DND-41 (cell line): ENCODE data around the gene MBD3L2.

Source experiments
- EZH2 ChIP-seq: IDR thresholded peaks from 3 replicates; pipeline ENCODE4 v1.6.1; 2012; ENCODE audit warnings: borderline replicate concordance, low read depth, mild to moderate bottlenecking, moderate library complexity, low read length, inconsistent platforms; ENCODE audit not compliant: severe bottlenecking
- TF ChIP-seq, protein P1 (sequence below): IDR thresholded peaks from 2 replicates; pipeline ENCODE4 v1.5.1; 2012; ENCODE audit warnings: borderline replicate concordance, low read length, moderate library complexity, mild to moderate bottlenecking; ENCODE audit not compliant: poor library complexity, severe bottlenecking; ENCODE audit errors: extremely low read depth

DNA sequence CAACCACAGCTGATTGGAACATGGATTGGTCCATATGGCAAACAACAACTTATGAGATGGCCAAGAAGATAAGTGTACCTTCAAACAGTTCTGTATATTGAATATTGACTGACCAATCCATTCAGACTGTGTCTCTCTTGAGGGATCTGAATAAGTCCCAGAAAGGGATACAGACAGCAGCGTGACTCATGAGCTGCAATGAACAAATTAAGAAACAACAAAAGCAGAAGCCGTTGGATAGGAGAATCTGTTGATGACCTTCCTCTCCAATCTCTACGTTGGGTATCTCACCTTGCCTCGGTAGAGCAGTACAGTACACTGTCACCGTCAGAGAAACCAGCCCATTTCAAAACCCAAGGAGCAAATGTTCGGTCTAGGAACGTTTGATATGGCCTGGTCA lies 49.2 kb upstream of the MBD3L2 start:
- TF ChIP-seq, protein P1, sequence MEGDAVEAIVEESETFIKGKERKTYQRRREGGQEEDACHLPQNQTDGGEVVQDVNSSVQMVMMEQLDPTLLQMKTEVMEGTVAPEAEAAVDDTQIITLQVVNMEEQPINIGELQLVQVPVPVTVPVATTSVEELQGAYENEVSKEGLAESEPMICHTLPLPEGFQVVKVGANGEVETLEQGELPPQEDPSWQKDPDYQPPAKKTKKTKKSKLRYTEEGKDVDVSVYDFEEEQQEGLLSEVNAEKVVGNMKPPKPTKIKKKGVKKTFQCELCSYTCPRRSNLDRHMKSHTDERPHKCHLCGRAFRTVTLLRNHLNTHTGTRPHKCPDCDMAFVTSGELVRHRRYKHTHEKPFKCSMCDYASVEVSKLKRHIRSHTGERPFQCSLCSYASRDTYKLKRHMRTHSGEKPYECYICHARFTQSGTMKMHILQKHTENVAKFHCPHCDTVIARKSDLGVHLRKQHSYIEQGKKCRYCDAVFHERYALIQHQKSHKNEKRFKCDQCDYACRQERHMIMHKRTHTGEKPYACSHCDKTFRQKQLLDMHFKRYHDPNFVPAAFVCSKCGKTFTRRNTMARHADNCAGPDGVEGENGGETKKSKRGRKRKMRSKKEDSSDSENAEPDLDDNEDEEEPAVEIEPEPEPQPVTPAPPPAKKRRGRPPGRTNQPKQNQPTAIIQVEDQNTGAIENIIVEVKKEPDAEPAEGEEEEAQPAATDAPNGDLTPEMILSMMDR: no peak
- no peak for TF ChIP-seq EZH2
